ENCODE results near the gene SUPT20HL2.
"Not testable (repeated sequence)": the region's sequence is repeated elsewhere in the genome, so short reads cannot be mapped to it uniquely, and the experiment has no call there.

SUPT20HL2 gene

GRCh38 chrX:24309580-24310374 is 4.1 kb downstream of the SUPT20HL2 start:
- not testable (repeated sequence) for DNase-seq (ENCODE audit: low spot score)

- not testable (repeated sequence) for DNase-seq (ENCODE audit: low spot score)
Observed at GRCh38 chrX:24308803-24309202, 5.1 kb downstream of the SUPT20HL2 start.

DNA sequence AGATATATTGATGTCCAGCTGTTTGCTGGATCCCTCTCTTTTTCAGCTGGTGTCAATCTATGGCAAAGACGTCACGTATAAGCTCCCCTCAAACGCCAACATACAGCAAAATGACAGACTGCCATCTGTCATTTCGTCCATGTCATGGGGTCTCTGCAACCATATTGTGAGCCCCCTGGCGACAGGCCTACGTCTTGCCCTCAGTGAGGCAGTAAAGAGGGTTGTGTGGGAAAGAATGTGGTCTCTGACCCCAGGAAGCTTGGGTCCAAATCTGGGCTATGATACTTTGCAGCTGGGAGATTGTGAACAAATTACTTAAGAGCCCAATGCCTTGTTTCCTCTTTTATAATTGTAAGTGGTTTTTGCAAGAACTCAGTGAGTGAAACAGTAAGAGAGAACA is 7.4 kb downstream of the SUPT20HL2 start:
- DNase-seq (ENCODE audit: low spot score) = peak; percentile 68

DNA sequence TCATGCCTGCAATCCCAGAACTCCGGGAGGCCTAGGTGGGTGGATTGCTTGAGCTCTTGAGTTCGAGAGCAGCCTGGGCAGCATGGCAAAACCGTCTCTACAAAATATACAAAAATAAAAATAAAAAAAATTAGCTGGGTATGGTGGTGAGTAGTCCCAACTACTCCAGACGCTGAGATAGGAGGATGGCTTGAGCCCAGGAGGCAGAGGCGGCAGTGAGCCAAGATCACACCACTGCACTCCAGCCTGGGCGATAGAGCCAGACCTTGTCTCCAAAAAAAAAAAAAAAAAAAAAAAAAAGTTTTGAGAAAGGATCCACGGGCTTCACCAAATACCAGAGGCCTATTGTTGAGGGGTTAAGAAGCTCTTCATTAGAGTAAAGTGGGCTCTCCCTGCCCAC is 8.0 kb downstream of the SUPT20HL2 start:
- DNase-seq (ENCODE audit: low spot score) = no peak

DNA sequence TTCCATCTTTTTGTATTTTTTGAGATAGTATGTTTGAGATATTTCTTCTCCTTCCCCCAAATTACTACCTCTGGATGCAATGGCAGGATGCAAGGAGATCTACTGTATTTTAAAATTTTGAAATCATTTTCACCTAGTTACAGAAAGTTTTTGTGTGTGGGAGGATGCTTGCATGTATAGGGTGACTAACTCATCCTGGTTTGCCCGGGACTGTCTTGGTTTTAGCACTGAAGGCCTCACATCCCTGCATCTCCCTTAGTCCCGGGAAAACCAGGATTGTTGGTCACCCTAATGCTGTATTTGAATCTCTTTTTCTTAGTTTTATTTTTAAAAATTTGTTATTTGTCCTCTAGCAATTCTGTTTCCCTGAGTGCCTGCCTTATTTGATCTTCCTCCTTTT is 12.1 kb downstream of the SUPT20HL2 start:
- DNase-seq (ENCODE audit: low spot score) = no peak

- no peak for DNase-seq (ENCODE audit: low spot score)
Observed at GRCh38 chrX:24301060-24301459, 12.8 kb downstream of the SUPT20HL2 start.

DNA sequence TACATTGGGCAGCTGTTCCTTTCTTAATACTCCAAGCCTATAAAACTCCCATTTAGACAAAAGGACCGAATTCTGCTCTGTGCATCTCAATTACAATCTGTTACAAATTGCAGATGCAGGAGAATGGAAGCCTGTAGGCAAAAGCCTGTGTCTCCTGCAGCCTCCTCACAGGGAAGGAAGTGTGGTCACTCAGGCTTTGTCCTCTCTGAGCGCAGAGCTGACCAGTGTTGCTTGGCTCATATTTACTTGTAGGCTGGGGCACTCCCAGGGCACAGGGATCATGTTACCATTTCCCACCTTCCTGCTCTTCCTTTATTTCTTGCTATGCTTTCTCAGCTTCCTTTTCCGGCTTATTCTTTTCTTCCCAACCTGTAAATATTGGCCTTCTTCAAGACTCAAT is 15.7 kb downstream of the SUPT20HL2 start:
- DNase-seq (ENCODE audit: low spot score) = peak; percentile 54

GRCh38 chrX:24294619-24295018 is 19.2 kb downstream of the SUPT20HL2 start:
- peak; percentile 62 for DNase-seq (ENCODE audit: low spot score)

- DNase-seq (ENCODE audit: low spot score) = no peak
Observed at GRCh38 chrX:24293412-24293811, 20.5 kb downstream of the SUPT20HL2 start.

GRCh38 chrX:24292353-24292752 is 21.5 kb downstream of the SUPT20HL2 start:
- DNase-seq (ENCODE audit: low spot score) = no peak

DNA sequence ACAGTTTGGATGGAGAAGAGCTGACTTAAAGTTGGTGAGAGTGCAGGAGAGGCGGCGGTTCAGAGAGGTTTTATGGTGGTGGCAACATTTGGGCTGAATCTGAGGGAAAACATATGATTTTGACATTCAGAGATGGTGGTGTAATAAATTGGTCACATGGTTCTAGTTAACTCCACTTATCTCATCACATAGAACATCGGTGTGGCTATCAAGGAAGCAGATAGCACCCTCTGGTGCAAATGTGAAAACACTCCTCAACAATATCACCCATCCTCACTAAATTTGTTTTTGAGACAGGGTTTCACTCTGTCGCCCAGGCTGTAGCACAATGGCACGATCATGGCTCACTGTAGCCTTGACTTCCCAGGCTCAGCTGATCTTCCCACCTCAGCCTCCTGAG is 28.8 kb downstream of the SUPT20HL2 start:
- no peak for DNase-seq (ENCODE audit: low spot score)

DNA sequence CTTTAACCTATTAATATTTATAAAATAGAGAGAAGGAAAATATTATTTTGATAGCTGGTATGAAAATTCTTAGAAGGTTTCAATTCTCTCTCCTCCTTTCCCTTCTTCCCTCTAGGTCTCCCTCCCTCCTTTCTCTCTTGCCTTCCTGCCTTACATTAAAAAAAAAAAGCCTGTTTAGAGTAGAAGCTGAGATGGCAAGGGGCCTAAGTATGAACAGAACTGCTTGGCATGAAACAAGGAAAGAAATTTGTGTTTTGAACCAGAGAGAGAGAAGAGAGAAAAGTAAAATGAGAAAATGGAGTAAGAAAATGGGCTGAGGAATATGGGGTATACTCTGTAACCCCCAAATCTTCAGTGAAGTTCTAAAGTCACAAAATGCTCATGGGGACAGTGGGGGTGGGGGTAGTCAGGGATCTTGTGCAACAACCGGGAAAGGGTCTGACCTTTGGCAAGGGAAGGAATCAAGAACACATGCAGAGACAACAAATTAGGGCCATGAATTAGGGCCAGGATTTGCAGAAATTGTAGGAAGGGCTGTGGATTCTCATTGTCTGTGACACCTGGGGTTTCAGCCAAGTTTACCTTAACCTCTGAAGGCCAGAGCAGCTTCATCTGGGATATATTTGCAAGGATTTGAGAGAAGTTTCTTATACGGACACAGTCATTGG is 30.6 kb downstream of the SUPT20HL2 start:
- no peak for DNase-seq (ENCODE audit: low spot score)

GRCh38 chrX:24282381-24283126 is 31.3 kb downstream of the SUPT20HL2 start:
- DNase-seq (ENCODE audit: low spot score) = no peak

- DNase-seq (ENCODE audit: low spot score) = no peak
Observed at GRCh38 chrX:24277405-24277804, 36.5 kb downstream of the SUPT20HL2 start.

DNA sequence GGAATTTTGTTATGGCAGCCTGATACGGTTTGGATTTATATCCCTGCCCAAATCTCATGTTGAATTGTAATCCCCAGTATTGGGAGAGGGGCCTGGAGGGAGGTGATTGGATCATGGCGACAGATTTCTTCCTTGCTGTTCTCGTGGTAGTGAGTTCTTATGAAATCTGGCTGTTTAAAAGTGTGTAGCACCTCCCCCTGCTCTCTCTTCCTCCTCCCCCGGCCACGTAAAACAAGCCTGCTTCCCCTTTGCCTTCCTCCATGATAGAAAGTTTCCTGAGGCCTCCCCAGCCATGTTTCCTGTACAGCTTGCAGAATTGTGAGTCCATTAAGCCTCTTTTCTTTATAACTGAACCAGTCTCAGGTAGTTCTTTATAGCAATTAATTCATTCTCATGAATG is 37.9 kb downstream of the SUPT20HL2 start:
- DNase-seq (ENCODE audit: low spot score) = no peak

GRCh38 chrX:24271262-24271661 is 42.6 kb downstream of the SUPT20HL2 start:
- DNase-seq (ENCODE audit: low spot score) = no peak

DNA sequence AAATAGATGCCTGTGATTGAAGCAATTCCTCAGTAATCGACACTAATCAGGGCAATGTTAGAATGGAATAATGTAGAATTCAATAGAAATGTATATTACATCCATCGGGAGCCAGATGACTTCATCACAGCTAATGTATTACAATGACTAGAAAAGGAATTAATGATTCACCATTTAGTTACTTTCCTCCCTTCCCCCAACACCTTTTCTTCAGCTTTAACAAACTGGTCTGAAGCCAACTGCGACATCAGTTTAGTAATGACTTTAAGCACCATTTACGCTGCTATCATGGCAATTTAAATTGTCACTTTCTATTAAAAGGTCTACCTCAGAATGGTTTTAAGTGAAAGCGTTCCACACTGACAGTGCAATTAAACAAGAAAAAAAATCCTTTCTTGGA is 45.1 kb downstream of the SUPT20HL2 start:
- no peak for DNase-seq (ENCODE audit: low spot score)

DNA sequence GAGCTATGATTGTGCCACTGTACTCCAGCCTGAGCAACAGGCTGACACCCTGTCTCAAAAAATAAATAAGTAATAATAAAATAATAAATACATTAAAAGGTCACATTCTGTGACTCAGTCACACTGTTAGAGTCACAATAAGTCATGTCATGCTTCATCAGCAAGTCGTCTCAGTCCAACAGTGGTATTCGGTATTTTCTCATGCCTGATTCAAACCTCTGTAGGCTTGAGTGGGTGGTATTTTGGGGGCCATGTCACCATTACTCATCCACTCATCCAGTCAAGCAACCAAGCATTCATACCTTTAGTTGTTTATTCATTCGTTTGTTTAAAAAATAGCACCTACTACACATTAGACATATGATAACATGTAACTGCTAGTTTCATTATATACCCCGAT is 46.9 kb downstream of the SUPT20HL2 start:
- DNase-seq (ENCODE audit: low spot score) = no peak

GRCh38 chrX:24264383-24264782 is 49.5 kb downstream of the SUPT20HL2 start:
- DNase-seq (ENCODE audit: low spot score) = no peak

- no peak for DNase-seq (ENCODE audit: low spot score)
Observed at GRCh38 chrX:24262309-24262708, 51.6 kb downstream of the SUPT20HL2 start.
